Ishikawa (cell line): Measurements from ENCODE around the gene RGL1.

Experiments
- CEBPB ChIP-seq: IDR thresholded peaks from 2 replicates; pipeline ENCODE4 v1.6.1; 2012
- EP300 ChIP-seq: IDR thresholded peaks from 2 replicates; pipeline ENCODE4 v1.6.1; 2012; ENCODE audit warnings: borderline replicate concordance
- RAD21 ChIP-seq: IDR thresholded peaks from 2 replicates; pipeline ENCODE4 v1.6.1; 2012; ENCODE audit warnings: low read depth

DNA sequence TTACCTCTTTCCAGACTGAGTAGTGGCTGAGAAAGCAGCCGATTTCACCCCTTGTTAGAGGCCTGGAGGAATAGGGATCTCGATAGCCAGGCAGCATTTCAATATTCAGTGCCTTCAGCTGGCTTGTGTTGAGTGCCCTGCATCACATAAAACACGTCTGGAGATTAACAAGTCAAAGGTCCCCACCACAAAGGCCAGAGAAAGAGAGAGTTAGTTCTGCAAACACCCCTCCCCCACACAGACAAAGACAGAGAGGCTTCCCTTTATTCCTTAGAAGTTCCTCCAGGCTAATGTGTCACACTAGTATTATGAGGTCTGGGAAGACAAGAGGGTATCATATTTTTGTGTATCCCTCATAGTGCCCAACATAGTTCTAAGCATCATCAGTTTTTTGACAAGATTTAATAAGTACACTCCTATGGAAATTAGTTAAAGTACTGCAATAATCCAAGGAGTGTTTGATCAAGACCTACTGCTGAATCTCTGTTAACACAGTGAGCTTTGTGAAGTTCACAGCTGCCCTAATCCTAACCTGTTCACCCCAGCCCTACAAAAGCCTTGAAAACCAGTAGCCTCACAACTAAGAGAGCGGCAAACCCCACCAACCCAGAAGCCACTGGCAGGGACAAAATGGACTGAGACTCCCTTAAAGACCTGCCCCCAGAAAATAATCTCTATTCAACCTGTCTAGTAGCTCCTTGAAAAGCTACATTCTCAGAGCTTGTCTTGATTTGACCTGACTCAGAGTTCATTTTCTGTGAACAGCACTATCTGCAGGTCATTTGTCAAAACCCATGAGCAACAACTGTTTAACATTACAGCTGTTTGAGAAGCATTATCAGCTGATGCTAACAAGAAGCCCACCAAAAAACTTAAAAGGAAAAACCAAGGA, 140.8 kb downstream of the RGL1 start:
- no peak for TF ChIP-seq RAD21
- TF ChIP-seq EP300, result no peak
- TF ChIP-seq CEBPB, result no peak
